GM18526 (cell line): Measurements from ENCODE around the gene APBB1IP.

Experiments used
- POLR2A ChIP-seq: IDR thresholded peaks from 3 replicates; pipeline ENCODE4 v1.6.1; 2011; ENCODE audit not compliant: insufficient read length; ENCODE audit errors: extremely low read depth

Gene APBB1IP

DNA sequence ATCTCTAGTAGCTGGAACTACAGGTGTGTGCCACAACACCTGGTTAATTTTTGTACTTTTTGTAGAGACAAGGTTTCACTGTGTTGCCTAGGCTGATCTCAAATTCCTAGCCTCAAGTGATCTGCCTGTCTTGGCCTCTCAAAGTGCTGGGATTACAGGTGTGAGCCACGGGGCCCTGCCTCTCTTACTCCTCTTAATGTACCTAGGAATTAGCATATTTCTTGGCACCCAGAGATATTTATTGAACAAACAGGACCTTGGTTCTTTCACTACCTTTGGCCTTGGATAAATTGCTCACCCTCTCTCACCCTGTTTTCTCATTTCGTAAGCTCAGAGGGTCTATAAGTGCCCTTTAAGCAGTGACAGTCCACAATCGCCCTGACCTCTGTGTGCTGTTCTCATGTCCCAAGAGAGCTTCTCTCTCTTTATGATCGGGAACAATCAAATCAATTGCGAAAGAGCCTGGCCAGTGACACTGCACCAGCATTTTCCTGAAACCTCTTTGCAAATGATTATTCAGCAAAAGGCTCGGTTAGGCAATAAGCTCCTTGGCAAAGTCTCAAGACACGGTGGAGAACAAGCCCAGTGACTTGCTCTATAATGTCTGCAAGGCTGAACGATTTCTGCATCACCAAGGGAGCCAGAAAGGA is 117.7 kb downstream of the APBB1IP start:
- no peak for TF ChIP-seq POLR2A

DNA sequence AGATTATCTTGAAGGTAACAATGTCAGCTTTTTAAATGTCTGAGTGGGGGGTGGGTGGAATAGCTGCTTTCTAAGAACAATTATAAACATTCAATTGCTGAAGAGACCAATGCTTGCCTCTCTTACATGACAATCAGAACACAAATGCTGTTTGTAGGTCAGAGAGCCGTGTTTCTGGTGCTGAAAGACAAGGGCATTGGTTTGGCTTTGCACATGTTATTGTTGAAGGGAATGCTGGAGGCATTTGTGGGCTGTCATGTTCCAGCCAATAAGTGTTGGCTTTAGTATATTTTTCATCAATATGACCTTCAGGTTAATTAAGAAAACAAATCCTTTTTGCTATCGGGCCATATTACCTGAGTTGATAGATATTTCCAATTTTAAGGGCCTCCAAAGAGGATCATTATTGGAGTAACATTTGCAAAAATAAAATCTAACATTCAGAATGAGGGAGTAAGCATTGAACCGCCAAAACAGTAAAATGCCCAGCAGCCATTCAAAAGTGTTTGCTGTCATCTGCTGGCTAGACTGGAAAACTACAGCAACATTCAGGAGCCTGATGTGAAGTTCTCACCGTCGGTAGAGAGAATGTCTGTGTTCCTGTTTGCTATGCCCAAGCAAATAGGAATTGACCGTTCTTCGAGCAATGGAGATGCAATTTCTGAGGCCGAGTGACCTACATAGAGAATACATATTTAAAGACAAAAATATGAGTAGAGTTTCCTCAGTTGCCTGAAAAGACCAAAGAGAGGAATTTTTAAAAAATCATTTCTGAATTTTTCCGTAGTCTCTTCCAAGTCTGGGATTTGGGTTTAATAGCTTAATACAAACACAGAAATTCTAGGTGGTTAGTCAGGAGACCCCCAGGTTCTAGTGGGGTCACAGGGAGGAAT is 118.9 kb downstream of the APBB1IP start:
- TF ChIP-seq POLR2A = no peak

DNA sequence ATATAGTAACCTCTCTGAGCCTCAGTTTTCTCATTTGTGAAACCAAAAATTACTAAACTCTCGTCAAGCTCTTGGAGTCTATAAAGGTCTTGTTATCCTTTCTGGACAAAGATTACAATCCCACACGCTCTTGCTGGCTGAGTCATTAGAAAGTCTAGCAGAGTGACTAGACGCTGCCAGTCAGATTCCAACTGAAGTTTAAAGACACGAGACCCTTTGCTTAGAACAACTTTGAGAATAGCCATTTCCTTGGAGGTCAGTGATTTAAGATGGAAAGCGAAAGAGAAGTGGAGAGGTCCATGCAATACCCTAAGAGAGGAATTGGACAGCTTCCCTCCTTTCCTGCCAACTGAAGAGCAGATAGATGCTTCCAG is 119.5 kb downstream of the APBB1IP start:
- no peak for TF ChIP-seq POLR2A

DNA sequence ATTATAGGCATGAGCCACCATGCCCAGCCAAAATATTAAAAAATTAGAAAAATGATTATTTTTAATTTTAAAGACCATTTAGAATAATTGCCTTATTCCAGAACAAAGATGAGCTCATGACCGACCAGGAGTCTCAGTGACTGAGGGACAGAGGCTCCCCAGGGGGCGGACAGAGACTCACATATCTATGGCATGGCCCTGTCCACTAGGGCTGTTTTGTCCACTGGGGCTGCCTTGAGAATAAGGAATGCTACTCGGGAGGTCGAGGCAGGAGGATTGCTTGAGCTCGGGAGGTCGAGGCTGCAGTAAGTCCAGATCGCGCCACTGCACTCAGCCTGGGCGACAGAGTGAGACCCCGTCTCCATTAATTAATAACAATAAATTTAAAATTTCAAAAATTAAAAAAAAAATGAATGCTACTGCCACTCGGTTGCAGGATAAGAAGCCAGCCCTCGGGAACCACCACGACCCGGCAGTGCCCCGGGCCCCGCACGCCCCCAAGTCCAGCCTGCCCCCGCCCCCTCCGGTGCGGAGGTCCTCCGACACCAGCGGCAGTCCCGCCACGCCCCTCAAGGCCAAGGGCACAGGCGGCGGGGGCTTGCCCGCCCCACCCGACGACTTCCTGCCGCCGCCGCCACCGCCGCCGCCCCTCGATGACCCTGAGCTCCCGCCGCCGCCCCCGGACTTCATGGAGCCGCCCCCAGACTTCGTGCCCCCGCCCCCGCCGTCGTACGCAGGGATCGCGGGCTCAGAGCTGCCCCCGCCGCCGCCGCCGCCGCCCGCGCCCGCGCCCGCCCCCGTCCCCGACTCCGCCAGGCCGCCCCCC is 128.6 kb downstream of the APBB1IP start:
- no peak for TF ChIP-seq POLR2A

DNA sequence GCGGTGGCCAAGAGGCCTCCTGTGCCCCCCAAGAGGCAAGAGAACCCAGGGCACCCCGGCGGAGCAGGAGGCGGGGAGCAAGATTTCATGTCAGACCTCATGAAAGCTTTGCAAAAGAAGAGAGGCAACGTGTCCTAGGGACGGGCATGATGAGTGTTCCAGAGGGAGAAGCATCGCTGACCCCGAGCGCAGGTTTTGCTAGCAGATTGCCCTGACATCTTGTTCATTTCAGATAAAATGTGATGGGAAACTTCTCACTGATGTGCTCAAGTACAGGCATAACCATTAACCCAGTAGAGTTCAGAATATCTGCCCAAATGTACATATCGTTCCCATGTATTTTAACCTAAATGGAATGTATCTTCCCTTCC is 129.2 kb downstream of the APBB1IP start:
- TF ChIP-seq POLR2A = no peak

DNA sequence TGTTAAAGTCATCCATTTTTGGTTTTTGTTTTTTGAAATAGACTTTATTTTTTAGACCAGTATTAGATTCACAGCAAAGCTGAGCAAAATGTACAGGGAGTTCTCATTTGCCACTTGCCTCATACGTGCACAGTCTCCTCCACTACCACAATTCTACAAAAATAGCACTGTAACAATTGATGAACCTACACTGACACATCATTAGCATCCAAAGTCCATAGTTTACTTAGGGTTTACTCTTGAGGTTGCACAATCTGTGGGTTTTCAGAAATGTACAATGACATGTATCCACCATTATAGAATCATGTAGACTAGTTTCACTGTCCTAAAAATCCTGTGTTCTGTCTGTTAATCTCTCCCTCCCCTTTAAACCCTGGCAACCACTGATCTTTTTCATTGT is 133.5 kb downstream of the APBB1IP start:
- no peak for TF ChIP-seq POLR2A

DNA sequence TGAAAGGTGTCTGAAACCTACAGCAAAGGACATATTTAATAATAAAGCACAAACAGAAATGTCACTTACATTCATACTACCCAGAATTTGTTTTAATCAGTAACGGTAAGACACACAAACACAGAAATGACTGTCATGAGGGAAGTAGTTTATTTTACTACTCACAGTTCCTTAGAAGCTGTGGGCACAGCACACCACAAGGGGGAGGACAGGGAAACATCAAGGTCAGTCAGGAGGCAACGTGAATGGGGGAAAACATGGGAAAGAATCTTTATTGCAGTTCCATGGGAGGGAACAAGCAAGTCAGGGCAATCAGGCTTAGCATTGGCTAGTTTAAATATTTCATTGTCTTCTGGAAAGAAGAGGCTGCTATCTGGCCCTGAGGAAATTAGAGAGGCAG is 135.5 kb downstream of the APBB1IP start:
- no peak for TF ChIP-seq POLR2A

DNA sequence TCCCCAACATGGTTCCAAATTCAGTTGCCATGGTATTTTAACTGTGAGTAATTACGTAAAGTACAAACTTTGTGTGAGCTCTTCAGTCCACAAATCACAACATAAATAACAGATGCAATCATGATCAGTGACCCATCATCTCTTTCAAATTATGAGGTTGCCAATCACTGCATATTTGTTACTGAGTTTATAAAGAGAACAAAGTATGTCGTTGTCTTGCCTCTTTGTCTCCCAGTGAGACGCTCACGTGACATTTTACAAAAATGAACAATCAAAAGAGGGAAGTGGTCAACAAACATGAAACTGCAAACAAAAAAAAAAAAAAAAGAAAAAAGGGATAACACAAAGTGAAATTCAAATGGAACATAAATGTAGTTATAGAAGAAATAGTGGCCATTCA is 136.6 kb downstream of the APBB1IP start:
- TF ChIP-seq POLR2A = no peak

DNA sequence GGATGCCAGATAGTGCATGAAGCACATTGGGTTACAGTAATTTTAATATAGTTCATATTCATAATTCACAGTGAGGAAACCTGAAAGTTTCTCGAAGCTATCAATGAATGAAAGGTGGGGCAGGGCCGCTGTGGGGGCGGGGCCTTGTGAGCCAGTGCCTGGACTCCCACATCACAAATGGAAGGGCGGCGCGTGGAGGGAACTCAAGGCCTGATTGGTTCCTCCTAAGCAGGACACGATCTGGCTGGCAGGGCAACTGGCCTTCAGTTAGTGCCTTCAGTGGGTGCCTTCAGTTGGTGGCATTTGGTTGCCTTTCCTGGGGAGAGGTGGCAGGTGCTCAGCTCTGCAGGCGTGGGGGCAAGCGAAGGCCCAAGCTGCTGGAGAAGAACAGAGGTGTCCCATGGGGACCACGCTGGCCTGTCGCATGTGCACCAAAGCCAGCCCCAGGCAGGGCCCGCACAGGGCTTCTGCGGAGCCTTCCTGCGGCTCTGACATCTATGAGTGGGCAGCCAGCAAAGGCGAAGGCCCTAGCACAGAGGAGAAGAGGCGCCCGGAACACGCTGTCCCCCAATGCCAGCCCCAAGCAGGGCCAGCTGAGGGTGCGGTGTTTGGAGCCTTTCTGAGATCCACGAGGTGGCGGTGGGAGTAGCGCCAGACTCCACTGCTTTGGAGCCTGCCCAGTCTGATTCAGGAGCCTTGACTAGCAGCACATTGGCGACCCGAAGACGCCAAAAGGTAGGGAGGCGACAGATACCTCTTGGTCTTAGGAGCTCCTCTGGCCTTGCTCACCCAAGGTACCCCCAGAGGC is 141.3 kb downstream of the APBB1IP start:
- no peak for TF ChIP-seq POLR2A

DNA sequence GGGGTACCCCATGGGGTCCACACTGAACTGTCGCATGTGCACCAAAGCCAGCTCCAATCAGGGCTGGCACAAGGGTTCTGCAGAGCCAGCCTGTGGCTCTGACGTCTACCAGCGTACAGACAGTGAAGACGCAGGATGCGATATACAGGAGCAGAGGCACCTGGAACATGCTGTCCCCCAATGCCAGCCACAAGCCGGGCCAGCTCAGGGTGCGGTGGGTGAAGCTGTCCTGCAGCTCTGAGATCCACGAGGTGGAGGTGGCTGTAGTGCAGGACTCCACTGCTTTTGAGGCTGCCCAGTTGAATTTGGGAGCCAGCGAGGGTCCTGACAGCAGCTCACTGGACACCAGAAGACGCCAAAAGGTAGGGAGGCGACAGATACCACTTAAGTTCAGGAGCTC is 148.1 kb downstream of the APBB1IP start:
- no peak for TF ChIP-seq POLR2A

DNA sequence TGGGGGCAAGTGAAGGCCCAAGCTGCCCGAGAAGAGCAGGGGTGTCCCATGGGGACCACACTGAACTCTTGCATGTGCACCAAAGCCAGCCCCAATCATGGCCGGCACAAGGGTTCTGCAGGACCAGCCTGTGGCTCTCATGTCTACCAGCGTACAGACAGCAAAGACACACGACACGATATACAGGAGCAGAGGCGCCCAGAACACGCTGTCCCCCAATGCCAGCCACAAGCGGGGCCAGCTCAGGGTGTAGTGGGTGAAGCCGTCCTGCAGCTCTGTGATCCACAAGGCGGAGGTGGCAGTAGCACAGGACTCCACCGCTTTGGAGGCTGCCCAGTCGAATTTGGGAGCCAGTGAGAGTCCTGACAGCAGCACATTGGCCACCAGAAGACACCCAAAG is 150.5 kb downstream of the APBB1IP start:
- no peak for TF ChIP-seq POLR2A

DNA sequence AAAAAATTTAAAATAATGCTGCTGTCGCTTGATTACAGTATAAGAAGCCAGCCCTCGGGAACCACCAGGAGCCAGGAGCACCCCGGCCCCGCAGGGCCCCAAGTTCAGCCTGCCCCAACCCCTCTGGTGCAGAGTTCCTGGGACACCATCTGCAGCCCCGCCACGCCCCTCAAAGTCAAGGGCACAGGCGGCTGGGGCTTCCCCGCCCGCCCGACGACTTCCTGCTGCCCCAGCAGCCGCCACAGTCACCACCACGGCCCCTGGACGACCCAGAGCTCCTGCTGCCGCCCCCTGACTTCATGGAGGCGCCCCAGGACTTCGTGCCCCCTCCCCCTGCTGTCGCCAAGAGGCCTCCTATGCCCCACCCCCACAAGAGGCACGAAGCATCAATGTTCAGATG is 155.8 kb downstream of the APBB1IP start:
- no peak for TF ChIP-seq POLR2A

DNA sequence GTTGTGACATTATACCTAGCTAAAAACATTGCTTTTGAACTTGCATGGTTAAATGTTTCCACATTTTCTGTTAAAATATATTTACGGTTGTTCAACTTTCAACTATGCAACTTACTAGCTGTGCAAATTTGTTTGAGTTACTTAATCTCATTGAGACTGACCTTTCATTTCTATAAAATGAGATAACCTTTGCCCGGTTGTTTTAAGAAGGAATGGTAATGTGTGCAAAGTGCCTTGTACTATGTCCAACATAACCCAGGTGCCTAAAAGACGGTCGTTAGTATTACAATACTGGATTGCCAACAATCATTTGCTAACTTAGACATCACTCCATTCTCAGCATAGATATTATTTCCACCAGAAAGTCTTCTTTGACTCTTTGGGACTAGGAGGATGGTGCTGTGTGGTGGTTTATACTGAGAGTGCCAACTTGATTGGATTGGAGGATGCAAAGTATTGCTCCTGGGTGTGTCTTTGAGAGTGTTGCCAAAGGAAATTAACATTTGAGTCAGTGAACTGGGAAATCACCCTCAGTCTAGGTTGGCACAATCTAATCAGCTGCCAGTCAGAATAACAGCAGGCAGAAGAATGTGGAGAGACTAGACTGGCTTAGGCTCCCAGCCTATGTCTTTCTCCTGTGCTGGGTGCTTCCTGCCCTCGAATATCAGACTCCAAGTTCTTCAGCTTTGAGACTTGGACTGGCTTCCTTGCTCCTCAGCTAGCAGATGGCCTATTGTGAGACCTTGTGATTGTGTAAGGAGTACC is 174.2 kb downstream of the APBB1IP start:
- TF ChIP-seq POLR2A = no peak
